ENCODE measurements around the gene INSYN1.
"Not testable (repeated sequence)": the region's sequence is repeated elsewhere in the genome, so short reads cannot be mapped to it uniquely, and the experiment has no call there.

DNA sequence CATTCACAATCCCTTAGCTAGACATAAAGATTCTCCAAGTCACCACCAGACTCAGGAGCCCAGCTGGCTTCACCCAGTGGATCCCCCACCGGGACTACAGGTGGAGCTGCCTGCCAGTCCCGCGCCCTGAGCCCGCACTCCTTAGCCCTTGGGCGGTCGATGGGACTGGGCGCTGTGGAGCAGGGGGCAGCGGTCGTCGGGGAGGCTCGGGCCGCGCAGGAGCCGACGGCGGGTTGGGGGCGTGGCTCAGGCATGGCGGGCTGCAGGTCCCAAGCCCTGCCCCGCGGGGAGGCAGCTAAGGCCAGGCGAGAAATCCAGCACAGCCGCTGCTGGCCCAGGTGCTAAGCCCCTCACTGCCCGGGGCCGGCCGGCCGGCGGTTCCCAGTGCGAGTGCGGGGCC lies 21.1 kb downstream of the INSYN1 start:
- not testable (repeated sequence) for TF ChIP-seq CTCF (IDR thresholded peaks at IDR 0.05); POLR2A (IDR thresholded peaks at IDR 0.05); POLR2AphosphoS5 (IDR thresholded peaks at IDR 0.05); EP300 (IDR thresholded peaks at IDR 0.05; ENCODE audit: low read depth)
